Caco-2 (cell line): ENCODE measurements around the gene INO80D. TPM values are rescaled to one million over a fixed set of nuclear protein-coding genes. Genes with fewer than 3 reads are reported as not detected.

ENCODE experiments used
- BruUV-seq: library from RNA; stranded (reverse); fragments of 400-500 nt; replicated peaks from 2 replicates; lab custom pipeline; 2021; lab: Mats Ljungman, UMichigan
- CTCF ChIA-PET: fragments of 300-600 bp; sonication (Branson Sonifier 250); formaldehyde crosslinking; loops from one replicate; lab custom pipeline; 2022; ENCODE audit warnings: antibody characterized with exemption; lab: Charles Lee
- POLR2A ChIA-PET: fragments of 300-600 bp; sonication (Branson Sonifier 250); formaldehyde crosslinking; loops from one replicate; lab custom pipeline; 2022; ENCODE audit warnings: antibody characterized with exemption; lab: Charles Lee
- DNase-seq, 2 experiments: peaks; one replicate each; pipeline versions ENCODE4 v3.0.0 to v3.0.0-alpha.2; 2020 to 2022
- H3K27me3 ChIP-seq: replicated peaks from 2 replicates; pipeline ENCODE4 v1.6.0; 2011; ENCODE audit warnings: low read length; ENCODE audit not compliant: control insufficient read depth, insufficient read depth
- H3K36me3 ChIP-seq: 2 replicates; pipeline ENCODE4 v1.5.1; 2011; ENCODE audit warnings: low read length; ENCODE audit not compliant: control insufficient read depth, insufficient read depth
- H3K4me1 ChIP-seq: fragments of 250-450 bp; sonication (Bioruptor Pico); 2 replicates; pipeline ENCODE4 v1.5.1; 2020; ENCODE audit warnings: mild to moderate bottlenecking
- H3K4me3 ChIP-seq: 2 replicates; pipeline ENCODE4 v1.5.1; 2011; ENCODE audit warnings: low read depth, mild to moderate bottlenecking, control low read depth, low read length
- H3K9me3 ChIP-seq: fragments of 250-450 bp; sonication (Bioruptor Pico); 2 replicates; pipeline ENCODE4 v1.5.1; 2020; ENCODE audit warnings: mild to moderate bottlenecking, moderate library complexity
- H3K27ac Mint-ChIP-seq: one replicate; pipeline ENCODE4 v1.8.0; 2022; ENCODE audit warnings: mixed read lengths; ENCODE audit not compliant: unreplicated experiment
- H3K27me3 Mint-ChIP-seq: one replicate; pipeline ENCODE4 v1.8.0; 2022; ENCODE audit warnings: mixed read lengths; ENCODE audit not compliant: insufficient read depth, unreplicated experiment
- H3K36me3 Mint-ChIP-seq: one replicate; pipeline ENCODE4 v1.8.0; 2022; ENCODE audit warnings: mild to moderate bottlenecking, mixed read lengths; ENCODE audit not compliant: insufficient read depth, unreplicated experiment
- H3K4me1 Mint-ChIP-seq: one replicate; pipeline ENCODE4 v1.8.0; 2022; ENCODE audit warnings: low read depth, mixed read lengths; ENCODE audit not compliant: unreplicated experiment
- H3K4me3 Mint-ChIP-seq: one replicate; pipeline ENCODE4 v1.8.0; 2022; ENCODE audit warnings: mild to moderate bottlenecking, moderate library complexity, mixed read lengths; ENCODE audit not compliant: unreplicated experiment
- H3K9me3 Mint-ChIP-seq: one replicate; pipeline ENCODE4 v1.8.0; 2022; ENCODE audit warnings: mixed read lengths; ENCODE audit not compliant: unreplicated experiment
- intact Hi-C: fragments of 100-400 bp; cut with micrococcal nuclease; formaldehyde crosslinking; loops from one replicate; pipeline ENCODE4 v1.10.0; 2022; ENCODE audit not compliant: unreplicated experiment
- total RNA-seq: library from RNA; stranded (reverse); gene quantifications from 2 replicates; pipeline ENCODE4 v1.2.3, GENCODE V29; 2022
- TF ChIP-seq, protein P1 (sequence below), 2 experiments: fragments of 200-600 bp in 1 of 2; IDR thresholded peaks; 1 replicate in 1 of 2; 2 replicates in 1 of 2; pipeline versions ENCODE4 v1.5.1 to v1.8.0; 2011 to 2022; ENCODE audit warnings: antibody characterized with exemption in 1 of 2, control low read depth in 1 of 2, inconsistent platforms in 1 of 2, low read depth in 1 of 2, low read length in 1 of 2, mild to moderate bottlenecking in 1 of 2, moderate library complexity in 1 of 2; ENCODE audit not compliant: insufficient read depth in 1 of 2, severe bottlenecking in 1 of 2, unreplicated experiment in 1 of 2

INO80D gene
- total RNA-seq, 1 experiment from 2014 or later = 19.8 TPM

DNA sequence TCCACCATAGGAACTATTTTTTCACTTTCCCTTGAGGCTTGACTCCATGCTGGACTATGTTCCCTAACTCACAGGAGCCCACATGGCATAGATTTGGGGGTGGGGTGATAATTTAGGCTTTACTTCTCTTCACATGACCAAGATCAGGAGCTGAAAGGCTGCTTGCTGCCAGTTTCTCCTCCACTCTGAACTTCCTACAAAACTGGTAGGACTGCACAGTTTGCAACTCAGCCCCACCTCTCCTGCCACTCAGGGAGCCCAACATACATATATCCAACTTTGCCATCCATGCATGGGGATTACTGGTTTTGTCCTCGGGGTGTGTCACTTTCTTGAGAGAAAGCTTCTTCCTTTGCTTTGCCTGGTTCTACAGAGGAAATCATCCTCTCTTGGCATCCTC is 14.2 kb downstream of the INO80D start:
- H3K36me3 Mint-ChIP-seq = peaks cover 6% of the 10 kb centered on the region
- no peaks in the 10 kb centered on the region; the same call in 1 of the 2 replicates for H3K36me3 ChIP-seq
- H3K9me3 Mint-ChIP-seq = no peaks in the 10 kb centered on the region
- POLR2A ChIA-PET = no interaction called here
- no peaks in the 10 kb centered on the region for H3K27me3 Mint-ChIP-seq
- H3K4me1 ChIP-seq = no peaks in the 10 kb centered on the region
- no peak overlapping the region for H3K27ac Mint-ChIP-seq
- TF ChIP-seq, protein P1, sequence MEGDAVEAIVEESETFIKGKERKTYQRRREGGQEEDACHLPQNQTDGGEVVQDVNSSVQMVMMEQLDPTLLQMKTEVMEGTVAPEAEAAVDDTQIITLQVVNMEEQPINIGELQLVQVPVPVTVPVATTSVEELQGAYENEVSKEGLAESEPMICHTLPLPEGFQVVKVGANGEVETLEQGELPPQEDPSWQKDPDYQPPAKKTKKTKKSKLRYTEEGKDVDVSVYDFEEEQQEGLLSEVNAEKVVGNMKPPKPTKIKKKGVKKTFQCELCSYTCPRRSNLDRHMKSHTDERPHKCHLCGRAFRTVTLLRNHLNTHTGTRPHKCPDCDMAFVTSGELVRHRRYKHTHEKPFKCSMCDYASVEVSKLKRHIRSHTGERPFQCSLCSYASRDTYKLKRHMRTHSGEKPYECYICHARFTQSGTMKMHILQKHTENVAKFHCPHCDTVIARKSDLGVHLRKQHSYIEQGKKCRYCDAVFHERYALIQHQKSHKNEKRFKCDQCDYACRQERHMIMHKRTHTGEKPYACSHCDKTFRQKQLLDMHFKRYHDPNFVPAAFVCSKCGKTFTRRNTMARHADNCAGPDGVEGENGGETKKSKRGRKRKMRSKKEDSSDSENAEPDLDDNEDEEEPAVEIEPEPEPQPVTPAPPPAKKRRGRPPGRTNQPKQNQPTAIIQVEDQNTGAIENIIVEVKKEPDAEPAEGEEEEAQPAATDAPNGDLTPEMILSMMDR (IDR thresholded peaks at IDR 0.05; ENCODE audit: insufficient read depth in 1 of 2, low read depth in 1 of 2, low read length in 1 of 2, severe bottlenecking in 1 of 2, unreplicated experiment in 1 of 2) = no peak
- CTCF ChIA-PET = no interaction called here
- no peak overlapping the region for H3K4me3 ChIP-seq
- no peaks in the 10 kb centered on the region for H3K9me3 ChIP-seq
- intact Hi-C loops = no loop called here
- peaks cover 9% of the 10 kb centered on the region for H3K4me1 Mint-ChIP-seq
- no TSS peak for BruUV-seq
- no peaks in the 10 kb centered on the region for H3K27me3 ChIP-seq
- DNase-seq = no peak
- H3K4me3 Mint-ChIP-seq = no peak overlapping the region

DNA sequence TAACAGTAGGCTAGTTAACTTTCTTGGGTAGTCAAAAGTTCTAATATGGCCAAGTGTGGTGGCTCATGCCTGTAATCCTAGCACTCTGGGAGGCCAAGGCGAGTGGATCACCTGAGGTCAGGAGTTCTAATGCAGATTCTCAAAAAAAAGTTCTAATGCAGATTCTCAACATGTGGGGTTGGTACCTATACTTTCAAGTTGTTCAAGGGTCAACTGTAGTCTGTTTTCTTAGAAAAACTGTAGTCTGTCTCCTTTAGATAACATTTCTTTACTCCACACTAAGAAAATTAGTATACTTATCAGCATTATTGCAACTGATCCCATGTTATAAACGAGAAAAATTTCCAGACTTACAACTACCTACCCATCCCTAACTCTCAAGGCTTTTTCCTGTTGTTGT is 16.6 kb downstream of the INO80D start:
- no TSS peak for BruUV-seq
- intact Hi-C loops = no loop called here
- Mint-ChIP-seq H3K36me3 (peaks cover 6% of the 10 kb centered on the region), H3K27me3 (no peaks in the 10 kb centered on the region), H3K27ac (no peak overlapping the region), H3K4me3 (no peak overlapping the region), H3K4me1 (peaks cover 9% of the 10 kb centered on the region), H3K9me3 (no peaks in the 10 kb centered on the region)
- DNase-seq = no peak
- Histone ChIP-seq H3K36me3 (no peaks in the 10 kb centered on the region; the same call in 1 of the 2 replicates), H3K9me3 (no peaks in the 10 kb centered on the region), H3K4me1 (no peaks in the 10 kb centered on the region), H3K4me3 (no peak overlapping the region), H3K27me3 (no peaks in the 10 kb centered on the region)
- TF ChIP-seq, protein P1 (IDR thresholded peaks at IDR 0.05; ENCODE audit: insufficient read depth in 1 of 2, low read depth in 1 of 2, low read length in 1 of 2, severe bottlenecking in 1 of 2, unreplicated experiment in 1 of 2) = no peak
- ChIA-PET CTCF (no interaction called here), POLR2A (no interaction called here)

DNA sequence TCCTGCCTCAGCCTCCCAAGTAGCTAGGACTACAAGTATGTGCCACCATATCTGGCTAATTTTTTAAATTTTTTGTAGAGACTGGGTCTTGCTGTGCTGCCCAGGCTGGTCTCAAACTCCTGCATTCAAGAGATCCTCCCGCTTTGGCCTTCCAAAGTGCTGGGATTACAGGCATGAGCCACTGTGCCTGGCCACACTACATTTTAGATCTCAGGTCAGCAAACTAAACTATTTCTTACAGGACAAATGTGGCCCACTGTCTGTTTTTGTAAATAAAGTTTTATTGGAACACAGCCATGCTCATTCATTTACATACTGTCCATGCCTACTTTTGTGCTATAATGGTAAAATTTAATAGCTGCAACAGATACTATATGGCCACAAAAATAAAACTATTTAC is 17.8 kb downstream of the INO80D start:
- Mint-ChIP-seq H3K27me3 (no peaks in the 10 kb centered on the region), H3K27ac (no peak overlapping the region), H3K36me3 (peaks cover 6% of the 10 kb centered on the region), H3K9me3 (no peaks in the 10 kb centered on the region), H3K4me1 (peaks cover 9% of the 10 kb centered on the region), H3K4me3 (no peak overlapping the region)
- DNase-seq = no peak
- Histone ChIP-seq H3K9me3 (no peaks in the 10 kb centered on the region), H3K4me3 (no peak overlapping the region), H3K27me3 (no peaks in the 10 kb centered on the region), H3K4me1 (no peaks in the 10 kb centered on the region), H3K36me3 (no peaks in the 10 kb centered on the region; the same call in 1 of the 2 replicates)
- ChIA-PET POLR2A (no interaction called here), CTCF (no interaction called here)
- no TSS peak for BruUV-seq
- TF ChIP-seq, protein P1 (IDR thresholded peaks at IDR 0.05; ENCODE audit: insufficient read depth in 1 of 2, low read depth in 1 of 2, low read length in 1 of 2, severe bottlenecking in 1 of 2, unreplicated experiment in 1 of 2) = no peak
- intact Hi-C loops = no loop called here
